ENCODE results near the gene MMP25. TPM values are rescaled to one million over a fixed set of nuclear protein-coding genes. Genes with fewer than 3 reads are reported as not detected.

The MMP25 gene
- total RNA-seq, 1 donor from 2014 or later: 0.89 TPM

DNA sequence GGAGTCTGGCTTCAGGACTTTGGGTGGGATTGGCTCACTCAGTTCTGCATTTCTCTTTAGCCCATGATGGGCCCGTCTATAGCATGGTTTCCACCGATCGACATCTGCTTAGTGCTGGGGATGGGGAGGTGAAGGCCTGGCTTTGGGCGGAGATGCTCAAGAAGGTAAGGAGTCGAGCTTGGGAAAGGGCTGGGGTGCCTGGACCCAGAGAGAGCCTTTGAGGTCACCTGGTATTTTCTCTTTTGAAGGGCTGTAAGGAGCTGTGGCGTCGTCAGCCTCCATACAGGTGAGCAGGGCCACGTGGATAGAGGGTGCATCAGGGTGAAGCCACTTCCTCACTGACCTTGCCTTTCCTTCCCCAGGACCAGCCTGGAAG is 20.4 kb upstream of the MMP25 start:
- Histone ChIP-seq H3K4me2 (ENCODE audit: low read length) (no peak overlapping the region), H2AFZ (ENCODE audit: low read depth, low read length) (no peak overlapping the region), H3K9ac (ENCODE audit: low read length) (no peak overlapping the region), H3K4me3 (ENCODE audit: insufficient read depth, low read depth, low read length) (no peak overlapping the region), H3K27ac (ENCODE audit: low read depth, low read length) (no peak overlapping the region), H4K20me1 (ENCODE audit: insufficient read depth, low read length) (peaks cover 33% of the 10 kb centered on the region), H3K79me2 (ENCODE audit: insufficient read depth, low read length) (no peaks in the 10 kb centered on the region), H3K9me3 (ENCODE audit: insufficient read depth, low read depth, low read length) (peaks cover 3% of the 10 kb centered on the region), H3K27me3 (ENCODE audit: insufficient read depth, low read length) (peaks cover 15% of the 10 kb centered on the region), H3K36me3 (ENCODE audit: insufficient read depth, low read length) (no peaks in the 10 kb centered on the region), H3K4me1 (ENCODE audit: insufficient read depth, low read length) (peaks cover 31% of the 10 kb centered on the region)
- Mint-ChIP-seq H3K27ac (ENCODE audit: unreplicated experiment) (no peak overlapping the region), H3K27me3 (ENCODE audit: low read depth, unreplicated experiment) (no peaks in the 10 kb centered on the region), H3K9me3 (ENCODE audit: unreplicated experiment) (no peaks in the 10 kb centered on the region), H3K36me3 (ENCODE audit: low read depth, unreplicated experiment) (peaks cover 8% of the 10 kb centered on the region), H3K4me3 (ENCODE audit: unreplicated experiment) (peak overlapping the region; percentile 15), H3K4me1 (ENCODE audit: low read depth, unreplicated experiment) (peaks cover 4% of the 10 kb centered on the region)
- FAIRE-seq: no peak
- DNase-seq (ENCODE audit: low read depth): no peak
- TF ChIP-seq, protein P1, sequence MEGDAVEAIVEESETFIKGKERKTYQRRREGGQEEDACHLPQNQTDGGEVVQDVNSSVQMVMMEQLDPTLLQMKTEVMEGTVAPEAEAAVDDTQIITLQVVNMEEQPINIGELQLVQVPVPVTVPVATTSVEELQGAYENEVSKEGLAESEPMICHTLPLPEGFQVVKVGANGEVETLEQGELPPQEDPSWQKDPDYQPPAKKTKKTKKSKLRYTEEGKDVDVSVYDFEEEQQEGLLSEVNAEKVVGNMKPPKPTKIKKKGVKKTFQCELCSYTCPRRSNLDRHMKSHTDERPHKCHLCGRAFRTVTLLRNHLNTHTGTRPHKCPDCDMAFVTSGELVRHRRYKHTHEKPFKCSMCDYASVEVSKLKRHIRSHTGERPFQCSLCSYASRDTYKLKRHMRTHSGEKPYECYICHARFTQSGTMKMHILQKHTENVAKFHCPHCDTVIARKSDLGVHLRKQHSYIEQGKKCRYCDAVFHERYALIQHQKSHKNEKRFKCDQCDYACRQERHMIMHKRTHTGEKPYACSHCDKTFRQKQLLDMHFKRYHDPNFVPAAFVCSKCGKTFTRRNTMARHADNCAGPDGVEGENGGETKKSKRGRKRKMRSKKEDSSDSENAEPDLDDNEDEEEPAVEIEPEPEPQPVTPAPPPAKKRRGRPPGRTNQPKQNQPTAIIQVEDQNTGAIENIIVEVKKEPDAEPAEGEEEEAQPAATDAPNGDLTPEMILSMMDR (IDR thresholded peaks at IDR 0.05; ENCODE audit: insufficient read depth, low read depth, low read length): no peak
- no peak for TF ChIP-seq EZH2 (IDR thresholded peaks at IDR 0.05; ENCODE audit: insufficient read depth, low read length)

DNA sequence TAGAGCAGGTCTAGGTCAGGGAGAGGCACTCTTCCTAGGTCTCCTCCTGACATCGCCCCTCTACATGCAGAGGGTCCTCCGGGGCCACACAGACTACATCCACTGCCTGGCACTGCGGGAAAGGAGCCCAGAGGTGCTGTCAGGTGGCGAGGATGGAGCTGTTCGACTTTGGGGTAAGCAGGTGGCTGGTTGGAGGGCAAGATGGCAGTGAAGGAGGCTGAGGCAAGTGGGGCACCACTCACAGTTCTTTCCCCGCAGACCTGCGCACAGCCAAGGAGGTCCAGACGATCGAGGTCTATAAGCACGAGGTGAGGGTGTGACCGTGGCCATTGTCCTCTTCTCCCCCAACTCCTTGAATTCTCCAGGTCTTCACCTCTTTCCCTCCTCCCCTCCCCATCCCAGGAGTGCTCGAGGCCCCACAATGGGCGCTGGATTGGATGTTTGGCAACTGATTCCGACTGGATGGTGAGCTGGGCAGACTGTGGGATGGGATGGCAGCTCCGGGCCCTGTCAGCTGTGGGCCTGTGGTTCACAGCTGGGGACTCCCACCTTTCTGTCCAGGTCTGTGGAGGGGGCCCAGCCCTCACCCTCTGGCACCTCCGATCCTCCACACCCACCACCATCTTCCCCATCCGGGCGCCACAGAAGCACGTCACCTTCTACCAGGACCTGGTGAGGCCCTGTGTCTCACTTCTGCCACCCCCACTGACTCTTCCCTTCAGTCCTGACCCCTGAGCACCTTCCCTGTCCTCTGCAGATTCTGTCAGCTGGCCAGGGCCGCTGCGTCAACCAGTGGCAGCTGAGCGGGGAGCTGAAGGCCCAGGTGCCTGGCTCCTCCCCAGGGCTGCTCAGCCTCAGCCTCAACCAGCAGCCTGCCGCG is 19.5 kb upstream of the MMP25 start:
- no peak for FAIRE-seq
- Histone ChIP-seq H3K9ac (ENCODE audit: low read length) (no peak overlapping the region), H4K20me1 (ENCODE audit: insufficient read depth, low read length) (peaks cover 31% of the 10 kb centered on the region), H3K36me3 (ENCODE audit: insufficient read depth, low read length) (no peaks in the 10 kb centered on the region), H3K9me3 (ENCODE audit: insufficient read depth, low read depth, low read length) (peaks cover 3% of the 10 kb centered on the region), H3K4me3 (ENCODE audit: insufficient read depth, low read depth, low read length) (no peak overlapping the region), H3K27me3 (ENCODE audit: insufficient read depth, low read length) (peaks cover 19% of the 10 kb centered on the region), H3K27ac (ENCODE audit: low read depth, low read length) (no peak overlapping the region), H3K4me1 (ENCODE audit: insufficient read depth, low read length) (peaks cover 31% of the 10 kb centered on the region), H3K79me2 (ENCODE audit: insufficient read depth, low read length) (no peaks in the 10 kb centered on the region), H2AFZ (ENCODE audit: low read depth, low read length) (no peak overlapping the region), H3K4me2 (ENCODE audit: low read length) (no peak overlapping the region)
- no peak overlapping the region for H3K27ac Mint-ChIP-seq (ENCODE audit: unreplicated experiment)
- TF ChIP-seq, protein P1 (IDR thresholded peaks at IDR 0.05; ENCODE audit: insufficient read depth, low read depth, low read length): no peak
- no peak for TF ChIP-seq EZH2 (IDR thresholded peaks at IDR 0.05; ENCODE audit: insufficient read depth, low read length)
- H3K4me3 Mint-ChIP-seq (ENCODE audit: unreplicated experiment): no peak overlapping the region
- H3K36me3 Mint-ChIP-seq (ENCODE audit: low read depth, unreplicated experiment): peaks cover 8% of the 10 kb centered on the region
- no peak for DNase-seq (ENCODE audit: low read depth)
- H3K4me1 Mint-ChIP-seq (ENCODE audit: low read depth, unreplicated experiment): peaks cover 4% of the 10 kb centered on the region
- H3K27me3 Mint-ChIP-seq (ENCODE audit: low read depth, unreplicated experiment): no peaks in the 10 kb centered on the region
- H3K9me3 Mint-ChIP-seq (ENCODE audit: unreplicated experiment): no peaks in the 10 kb centered on the region

DNA sequence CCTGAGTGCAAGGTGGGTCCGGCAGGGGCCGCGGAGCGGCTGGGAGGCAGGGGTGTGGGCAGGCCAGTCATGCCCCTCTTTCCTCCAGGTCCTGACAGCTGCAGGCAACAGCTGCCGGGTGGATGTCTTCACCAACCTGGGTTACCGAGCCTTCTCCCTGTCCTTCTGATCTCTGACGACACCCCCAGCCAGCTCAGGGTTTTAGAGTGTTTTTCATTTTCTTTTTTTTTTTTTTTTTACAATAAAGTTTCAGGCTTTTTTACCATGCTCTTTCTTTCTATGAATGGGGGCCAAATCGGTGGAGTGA is 18.9 kb upstream of the MMP25 start:
- Histone ChIP-seq H3K27ac (ENCODE audit: low read depth, low read length) (no peak overlapping the region), H3K27me3 (ENCODE audit: insufficient read depth, low read length) (peaks cover 25% of the 10 kb centered on the region), H3K9ac (ENCODE audit: low read length) (no peak overlapping the region), H3K36me3 (ENCODE audit: insufficient read depth, low read length) (no peaks in the 10 kb centered on the region), H3K4me3 (ENCODE audit: insufficient read depth, low read depth, low read length) (no peak overlapping the region), H3K4me2 (ENCODE audit: low read length) (no peak overlapping the region), H3K79me2 (ENCODE audit: insufficient read depth, low read length) (no peaks in the 10 kb centered on the region), H3K9me3 (ENCODE audit: insufficient read depth, low read depth, low read length) (peaks cover 3% of the 10 kb centered on the region), H3K4me1 (ENCODE audit: insufficient read depth, low read length) (peaks cover 27% of the 10 kb centered on the region), H2AFZ (ENCODE audit: low read depth, low read length) (no peak overlapping the region), H4K20me1 (ENCODE audit: insufficient read depth, low read length) (peaks cover 31% of the 10 kb centered on the region)
- DNase-seq (ENCODE audit: low read depth) (no peak), FAIRE-seq (no peak)
- no peaks in the 10 kb centered on the region for H3K9me3 Mint-ChIP-seq (ENCODE audit: unreplicated experiment)
- peaks cover 4% of the 10 kb centered on the region for H3K4me1 Mint-ChIP-seq (ENCODE audit: low read depth, unreplicated experiment)
- no peak overlapping the region for H3K27ac Mint-ChIP-seq (ENCODE audit: unreplicated experiment)
- no peaks in the 10 kb centered on the region for H3K27me3 Mint-ChIP-seq (ENCODE audit: low read depth, unreplicated experiment)
- H3K36me3 Mint-ChIP-seq (ENCODE audit: low read depth, unreplicated experiment): peaks cover 8% of the 10 kb centered on the region
- TF ChIP-seq, protein P1 (IDR thresholded peaks at IDR 0.05; ENCODE audit: insufficient read depth, low read depth, low read length): no peak
- no peak for TF ChIP-seq EZH2 (IDR thresholded peaks at IDR 0.05; ENCODE audit: insufficient read depth, low read length)
- H3K4me3 Mint-ChIP-seq (ENCODE audit: unreplicated experiment): no peak overlapping the region
